GM21786 (cell line): ENCODE measurements around the gene OSBPL3.

Source experiments
- ATAC-seq: cut with Tn5 transposase; IDR thresholded peaks from one replicate; pipeline ENCODE4 v1.9.1; 2021; ENCODE audit not compliant: unreplicated experiment

The OSBPL3 gene

GRCh38 chr7:24868741-24869140 lies 111.2 kb downstream of the OSBPL3 start:
- no peak for ATAC-seq

GRCh38 chr7:24866004-24866615 lies 113.9 kb downstream of the OSBPL3 start:
- ATAC-seq: no peak

- no peak for ATAC-seq
Observed at GRCh38 chr7:24864214-24864817, 115.7 kb downstream of the OSBPL3 start.

- no peak for ATAC-seq
Observed at GRCh38 chr7:24863626-24864025, 116.4 kb downstream of the OSBPL3 start.

- no peak for ATAC-seq
Observed at GRCh38 chr7:24862461-24862860, 117.5 kb downstream of the OSBPL3 start.

GRCh38 chr7:24861336-24861735 lies 118.6 kb downstream of the OSBPL3 start:
- no peak for ATAC-seq

GRCh38 chr7:24860611-24861010 lies 119.4 kb downstream of the OSBPL3 start:
- no peak for ATAC-seq

GRCh38 chr7:24858108-24858977 lies 121.6 kb downstream of the OSBPL3 start:
- no peak for ATAC-seq

GRCh38 chr7:24857623-24858022 lies 122.4 kb downstream of the OSBPL3 start:
- no peak for ATAC-seq

GRCh38 chr7:24854866-24855265 lies 125.1 kb downstream of the OSBPL3 start:
- ATAC-seq: no peak

- no peak for ATAC-seq
Observed at GRCh38 chr7:24851786-24852185, 128.2 kb downstream of the OSBPL3 start.

GRCh38 chr7:24848878-24849277 lies 131.1 kb downstream of the OSBPL3 start:
- no peak for ATAC-seq

GRCh38 chr7:24847754-24848153 lies 132.2 kb downstream of the OSBPL3 start:
- ATAC-seq: no peak

- ATAC-seq: peak; percentile 27
Observed at GRCh38 chr7:24843821-24844434, 136.1 kb downstream of the OSBPL3 start.

- peak; percentile 46 for ATAC-seq
Observed at GRCh38 chr7:24842449-24843241, 137.3 kb downstream of the OSBPL3 start.

- ATAC-seq: no peak
Observed at GRCh38 chr7:24842029-24842428, 137.9 kb downstream of the OSBPL3 start.

GRCh38 chr7:24840563-24840962 lies 139.4 kb downstream of the OSBPL3 start:
- ATAC-seq: no peak

GRCh38 chr7:24836084-24836483 lies 143.9 kb downstream of the OSBPL3 start:
- ATAC-seq: peak; percentile 73

- peak; percentile 13 for ATAC-seq
Observed at GRCh38 chr7:24835643-24836042, 144.3 kb downstream of the OSBPL3 start.

GRCh38 chr7:24834128-24834798 lies 145.7 kb downstream of the OSBPL3 start:
- peak; percentile 52 for ATAC-seq
